ENCODE data around the gene SLC35B2.

Gene SLC35B2

GRCh38 chr6:44219053-44219814 is 38.1 kb downstream of the SLC35B2 start:
- no peak for TF ChIP-seq CTCF (IDR thresholded peaks at IDR 0.05; ENCODE audit: low read depth, low read length)
- H3K4me3 ChIP-seq (replicated peaks in 1 of 2; ENCODE audit: low read depth in 2 of 2, low read length in 2 of 2) = peak overlapping the region; percentile 30 to 45
- DNase-seq (ENCODE audit: low read depth in 2 of 2) = peak; percentile 36 to 71

GRCh38 chr6:44217332-44218143 is 39.8 kb downstream of the SLC35B2 start:
- no peak for DNase-seq (ENCODE audit: low read depth in 2 of 2)
- H3K4me3 ChIP-seq (replicated peaks in 1 of 2; ENCODE audit: low read depth in 2 of 2, low read length in 2 of 2) = no peak overlapping the region

GRCh38 chr6:44216677-44217331 is 40.5 kb downstream of the SLC35B2 start, which contains the start of gene MYMX:
MYMX (plus strand) TSS chr6:44216926; CDS start chr6:44217472, 546 bp downstream.
- DNase-seq (ENCODE audit: low read depth in 2 of 2) = no peak
- TF ChIP-seq CTCF (IDR thresholded peaks at IDR 0.05; ENCODE audit: low read depth, low read length) = no peak
- H3K4me3 ChIP-seq (replicated peaks in 1 of 2; ENCODE audit: low read depth in 2 of 2, low read length in 2 of 2) = no peak within 1 kb of the TSS

More at GRCh38 chr6:44217332-44218143, 39.8 kb downstream of the SLC35B2 start:
- no peak for TF ChIP-seq CTCF (IDR thresholded peaks at IDR 0.05; ENCODE audit: low read depth, low read length)

DNA sequence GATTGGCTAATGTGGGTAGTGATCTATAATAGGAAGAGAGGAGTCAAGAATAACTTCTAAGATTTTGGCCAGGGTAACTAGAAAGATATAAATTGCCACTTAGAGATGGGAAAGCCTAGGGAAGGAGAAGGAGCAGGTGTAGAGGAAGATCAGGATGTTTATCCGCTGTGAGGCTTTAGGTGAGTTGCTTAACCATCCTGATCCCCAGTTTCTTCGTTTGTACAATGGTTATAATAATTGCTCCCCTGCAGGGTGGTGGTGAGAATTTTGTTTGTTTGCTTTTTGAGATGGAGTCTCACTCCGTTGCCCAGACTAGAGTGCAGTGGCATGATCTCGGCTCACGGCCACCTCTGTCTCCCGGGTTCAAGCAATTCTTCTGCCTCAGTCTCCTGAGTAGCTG is 43.0 kb downstream of the SLC35B2 start:
- no peak overlapping the region for H3K4me3 ChIP-seq (replicated peaks in 1 of 2; ENCODE audit: low read depth in 2 of 2, low read length in 2 of 2)
- DNase-seq (ENCODE audit: low read depth in 2 of 2) = no peak
- no peak for TF ChIP-seq CTCF (IDR thresholded peaks at IDR 0.05; ENCODE audit: low read depth, low read length)

DNA sequence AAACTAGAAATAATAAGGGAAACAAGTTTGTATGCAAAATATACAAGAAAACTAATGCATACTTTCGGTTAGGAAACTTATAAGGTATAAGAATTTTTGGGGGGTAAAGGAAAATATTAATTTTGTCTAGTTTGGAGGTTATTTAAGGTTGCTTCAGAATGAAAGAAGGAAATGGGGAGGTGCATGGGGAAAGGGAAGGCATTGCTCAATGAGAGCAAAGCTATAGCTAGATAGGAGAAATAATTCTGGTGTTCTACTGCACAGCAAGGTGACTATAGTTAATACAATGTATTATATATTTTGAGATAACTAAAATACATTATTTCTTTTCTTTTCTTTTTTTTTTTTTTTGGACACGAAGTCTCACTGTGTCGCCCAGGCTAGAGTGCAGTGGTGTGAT is 46.0 kb downstream of the SLC35B2 start:
- no peak for TF ChIP-seq CTCF (IDR thresholded peaks at IDR 0.05; ENCODE audit: low read depth, low read length)
- no peak for DNase-seq (ENCODE audit: low read depth in 2 of 2)
- H3K4me3 ChIP-seq (replicated peaks in 1 of 2; ENCODE audit: low read depth in 2 of 2, low read length in 2 of 2) = no peak overlapping the region

- DNase-seq (ENCODE audit: low read depth in 2 of 2) = no peak
- TF ChIP-seq CTCF (IDR thresholded peaks at IDR 0.05; ENCODE audit: low read depth, low read length) = no peak
- no peak overlapping the region for H3K4me3 ChIP-seq (replicated peaks in 1 of 2; ENCODE audit: low read depth in 2 of 2, low read length in 2 of 2)
Observed at GRCh38 chr6:44207966-44208365, 49.4 kb downstream of the SLC35B2 start.

Measured in cardiac fibroblast (primary cell).